Cerebellar nuclear complex (tissue), 1 donor: ENCODE results near the gene CPNE9.

Experiments used
- DNase-seq, 2 experiments: peaks; one replicate each; lab custom pipeline; 2025; lab: John Stamatoyannopoulos, UW

Gene CPNE9

DNA sequence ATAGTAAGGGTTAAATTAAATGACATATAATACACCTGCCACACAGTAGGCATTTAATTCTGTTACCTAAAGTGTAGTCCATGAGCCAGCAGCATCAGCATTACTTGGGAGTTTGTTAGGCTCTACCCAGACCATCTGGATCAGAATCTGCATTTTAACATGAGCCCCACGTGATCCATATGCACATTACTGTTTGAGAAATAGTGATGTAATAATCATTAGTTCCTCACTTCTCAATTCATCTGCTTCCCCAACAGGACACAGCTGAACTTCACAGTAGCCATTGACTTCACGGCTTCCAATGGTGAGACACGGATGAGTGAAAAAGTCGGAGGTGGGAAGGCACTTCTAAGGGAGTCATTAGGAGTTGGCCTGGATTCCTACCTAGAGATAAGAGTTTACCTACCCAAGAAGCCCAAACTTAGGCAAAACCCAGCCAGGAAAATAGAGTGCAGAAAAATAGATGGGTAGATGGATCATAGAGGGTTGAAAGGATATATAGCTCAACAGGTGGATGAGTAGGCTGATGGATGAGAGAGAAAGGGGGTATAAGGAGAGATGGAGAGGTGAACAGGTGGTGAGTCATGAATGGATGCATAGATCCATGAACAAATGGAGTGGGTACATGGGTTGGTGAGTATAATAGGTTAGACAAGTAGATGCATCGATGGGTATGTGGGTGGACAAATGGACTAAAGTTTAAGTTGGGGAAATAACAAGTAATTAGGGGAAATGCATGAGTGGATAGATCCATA lies 13.3 kb downstream of the CPNE9 start:
- DNase-seq: no peak

DNA sequence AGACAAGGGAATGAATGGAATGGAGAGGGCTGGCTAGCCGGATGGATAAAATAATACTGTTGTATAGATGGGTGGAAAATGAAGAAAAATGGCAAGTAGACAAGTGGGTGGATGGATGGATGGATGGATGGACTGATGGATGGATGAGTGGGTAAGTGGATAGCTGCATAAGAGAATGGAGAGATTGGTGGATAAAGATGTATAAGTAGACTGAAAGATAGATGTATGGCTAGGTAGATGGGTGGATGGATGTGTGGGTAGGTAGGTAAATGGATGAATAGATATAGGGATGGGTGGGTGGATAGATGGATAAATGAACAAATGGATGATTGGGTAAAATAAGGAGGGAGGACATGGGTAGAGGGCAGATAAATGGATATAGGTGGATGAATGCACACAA lies 13.9 kb downstream of the CPNE9 start:
- no peak for DNase-seq

DNA sequence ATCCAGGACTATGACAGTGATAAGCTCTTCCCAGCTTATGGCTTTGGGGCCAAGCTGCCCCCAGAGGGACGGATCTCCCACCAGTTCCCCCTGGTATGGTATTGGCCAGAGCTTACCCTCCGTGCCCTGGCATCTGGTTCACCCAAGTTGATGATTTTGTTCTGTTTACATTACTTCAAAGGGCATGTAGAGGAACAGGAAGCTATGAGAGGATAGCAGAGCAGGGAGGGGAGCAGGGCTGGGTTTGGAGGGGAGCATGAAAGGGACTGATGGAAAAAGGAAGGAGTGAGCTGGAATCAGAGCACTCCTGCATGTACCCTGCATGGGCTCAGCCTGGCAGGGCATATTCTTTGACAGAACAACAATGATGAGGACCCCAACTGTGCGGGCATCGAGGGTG lies 14.5 kb downstream of the CPNE9 start:
- no peak for DNase-seq

DNA sequence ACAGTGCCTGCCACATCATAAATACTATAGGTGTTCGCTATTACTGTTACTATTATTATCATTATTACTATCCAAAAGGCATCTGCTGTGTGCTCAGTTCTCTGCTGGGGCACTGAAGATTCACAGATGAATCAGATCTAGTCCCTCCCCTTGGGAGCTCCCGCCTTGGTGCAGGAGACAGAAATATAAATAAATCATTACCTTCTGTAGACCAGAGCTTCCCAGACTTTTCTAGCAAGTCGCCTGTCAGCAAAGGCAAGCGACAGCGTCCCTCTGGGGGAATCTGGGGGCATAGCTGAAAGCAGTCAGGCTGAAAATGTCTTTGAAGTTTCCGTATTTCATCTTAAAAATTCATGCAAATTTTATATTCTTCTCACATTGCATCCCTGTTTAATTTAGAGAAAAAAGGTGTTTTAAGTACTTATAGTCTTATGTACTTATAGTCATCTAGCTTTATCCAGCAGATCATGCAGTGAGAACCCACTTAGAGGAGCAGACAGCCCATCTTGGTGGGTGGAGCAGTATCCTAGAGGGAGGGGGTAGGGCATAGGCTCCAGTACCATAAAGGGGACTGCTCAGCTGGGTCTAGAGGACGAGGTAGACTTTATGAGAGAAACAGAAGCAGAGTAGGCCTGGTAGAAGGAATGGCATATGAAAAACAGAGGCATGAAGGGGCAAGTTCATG lies 17.5 kb downstream of the CPNE9 start:
- DNase-seq: no peak

DNA sequence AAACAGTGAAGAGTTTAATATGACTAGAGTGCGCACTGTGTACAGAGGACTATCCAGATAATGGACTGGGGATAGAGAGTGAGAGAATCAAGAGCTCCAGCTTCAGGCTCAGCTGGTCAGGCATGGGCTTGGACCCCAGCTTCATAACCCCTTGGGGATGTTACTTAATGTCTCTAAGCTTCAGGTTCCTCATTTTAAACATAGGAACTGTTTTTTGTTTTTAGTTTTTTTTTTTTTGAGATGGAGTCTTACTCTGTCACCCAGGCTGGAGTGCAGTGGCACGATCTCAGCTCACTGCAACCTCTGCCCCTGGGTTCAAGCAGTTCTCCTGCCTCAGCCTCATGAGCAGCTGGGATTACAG lies 18.0 kb downstream of the CPNE9 start:
- no peak for DNase-seq

DNA sequence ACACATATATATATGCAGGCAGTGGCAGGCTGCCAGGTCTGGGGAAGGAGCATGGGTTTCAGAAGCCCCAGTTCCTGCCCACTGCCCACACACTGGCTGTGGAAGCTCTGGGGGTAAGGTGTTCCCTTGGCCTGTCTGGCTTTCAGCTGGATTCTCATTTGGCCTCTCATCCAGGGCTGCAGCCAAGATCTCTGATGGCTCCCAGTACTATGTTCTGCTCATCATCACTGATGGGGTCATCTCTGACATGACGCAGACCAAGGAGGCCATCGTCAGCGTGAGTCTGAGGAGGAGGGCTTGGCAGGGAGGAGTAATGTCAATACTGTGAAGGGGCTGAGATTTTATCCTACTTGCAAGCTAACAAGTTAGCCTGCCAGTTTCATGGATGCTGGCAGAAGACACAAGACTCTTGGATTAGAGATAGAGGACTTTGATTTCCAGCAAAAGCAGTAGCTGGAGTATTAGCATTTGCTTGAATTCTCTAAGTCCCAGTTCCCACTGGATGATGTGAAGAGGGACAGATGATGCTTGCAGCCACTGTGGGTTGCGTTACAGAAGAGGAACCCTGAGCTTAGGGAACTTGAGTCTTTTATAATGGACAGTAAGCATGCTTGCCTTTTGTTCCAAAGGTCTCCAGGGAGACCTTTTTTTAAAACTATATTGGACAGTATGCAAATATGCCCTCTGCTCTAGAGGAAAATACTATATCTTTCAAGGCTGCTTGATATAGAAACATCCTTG lies 22.3 kb downstream of the CPNE9 start:
- DNase-seq: no peak

DNA sequence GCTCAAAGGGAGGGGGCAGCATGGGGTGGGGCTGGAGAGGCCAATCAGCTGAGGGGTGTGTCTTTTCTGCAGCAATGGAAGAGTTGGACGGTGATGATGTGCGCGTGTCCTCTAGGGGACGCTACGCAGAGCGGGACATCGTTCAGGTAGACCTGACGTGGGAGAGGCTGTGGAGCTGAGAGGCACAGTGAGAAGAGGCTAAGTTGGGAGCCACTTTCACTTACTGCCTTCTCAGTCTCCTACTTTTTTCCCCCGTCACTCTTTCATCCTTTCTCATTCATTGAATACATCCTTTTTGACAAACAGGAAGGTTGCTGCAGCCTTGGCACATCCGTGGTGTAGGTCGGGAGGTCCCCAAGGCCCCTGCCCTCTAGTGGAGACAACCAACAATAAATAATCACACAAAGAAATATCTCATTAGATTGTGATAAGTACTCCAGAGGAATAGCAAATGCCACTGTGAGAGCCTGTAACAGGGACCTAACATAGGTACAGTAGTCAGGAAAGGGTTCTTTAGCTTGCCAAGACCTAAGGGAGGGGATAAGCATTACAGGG lies 23.5 kb downstream of the CPNE9 start:
- no peak for DNase-seq

DNA sequence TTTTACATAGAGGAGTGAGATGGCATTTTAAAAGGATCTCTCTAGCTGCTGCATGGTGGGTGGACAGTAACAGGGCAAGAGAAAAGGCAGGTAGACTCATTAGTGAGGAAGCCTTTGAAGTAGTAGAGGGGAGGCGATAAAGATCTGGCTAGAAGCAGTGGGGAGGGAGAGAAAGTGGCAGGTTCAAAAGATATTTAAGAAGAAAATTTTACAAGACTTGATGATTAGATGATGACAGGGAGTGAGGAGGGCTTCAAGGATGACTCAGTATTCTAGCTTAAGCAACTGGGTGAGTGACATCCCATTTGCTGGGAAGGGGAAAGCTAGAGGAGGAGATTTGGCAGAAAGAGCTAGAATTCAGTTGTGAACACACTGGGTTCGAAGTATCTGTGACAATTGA lies 24.1 kb downstream of the CPNE9 start:
- DNase-seq: no peak

DNA sequence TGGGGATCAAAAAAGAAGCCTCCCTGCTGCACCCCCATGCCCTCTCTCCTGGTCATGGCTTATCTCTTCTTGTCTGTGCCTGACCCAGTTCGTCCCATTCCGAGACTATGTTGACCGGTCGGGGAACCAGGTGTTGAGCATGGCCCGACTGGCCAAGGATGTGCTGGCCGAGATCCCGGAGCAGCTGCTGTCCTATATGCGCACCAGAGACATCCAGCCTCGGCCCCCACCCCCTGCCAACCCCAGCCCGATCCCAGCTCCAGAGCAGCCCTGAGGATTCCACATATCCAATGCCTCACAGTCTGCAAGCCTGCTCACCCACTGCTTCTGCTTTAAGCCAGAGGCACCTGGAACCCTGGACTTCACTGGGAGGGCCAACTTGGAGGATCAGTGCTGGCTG lies 25.8 kb downstream of the CPNE9 start:
- DNase-seq: no peak

DNA sequence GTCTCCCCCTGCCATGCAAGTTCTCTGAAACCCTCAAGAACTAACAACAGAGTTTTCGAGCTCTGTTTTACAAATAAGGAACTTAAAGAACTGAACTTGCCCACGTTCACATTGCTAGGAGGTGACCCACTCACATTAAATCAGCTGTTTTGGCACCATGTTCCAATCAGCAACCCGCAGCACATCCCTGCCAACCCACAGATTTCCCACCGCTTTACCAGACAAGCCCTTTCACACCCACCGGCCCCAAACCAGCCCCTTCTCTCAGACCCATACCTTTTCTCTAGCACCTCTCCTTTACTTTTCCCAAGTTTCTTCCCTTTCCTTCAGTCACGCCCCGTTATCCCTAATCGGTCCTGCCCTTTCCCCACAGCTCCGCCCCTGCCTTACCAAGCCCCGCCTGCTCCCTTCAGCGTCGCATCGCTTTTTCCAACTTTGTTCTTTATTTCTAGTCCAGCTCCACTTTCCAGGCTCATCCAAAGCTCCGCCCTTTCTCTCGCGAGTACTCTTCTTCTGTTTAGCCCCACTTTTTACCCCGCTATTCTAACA lies 27.1 kb downstream of the CPNE9 start:
- DNase-seq: no peak

DNA sequence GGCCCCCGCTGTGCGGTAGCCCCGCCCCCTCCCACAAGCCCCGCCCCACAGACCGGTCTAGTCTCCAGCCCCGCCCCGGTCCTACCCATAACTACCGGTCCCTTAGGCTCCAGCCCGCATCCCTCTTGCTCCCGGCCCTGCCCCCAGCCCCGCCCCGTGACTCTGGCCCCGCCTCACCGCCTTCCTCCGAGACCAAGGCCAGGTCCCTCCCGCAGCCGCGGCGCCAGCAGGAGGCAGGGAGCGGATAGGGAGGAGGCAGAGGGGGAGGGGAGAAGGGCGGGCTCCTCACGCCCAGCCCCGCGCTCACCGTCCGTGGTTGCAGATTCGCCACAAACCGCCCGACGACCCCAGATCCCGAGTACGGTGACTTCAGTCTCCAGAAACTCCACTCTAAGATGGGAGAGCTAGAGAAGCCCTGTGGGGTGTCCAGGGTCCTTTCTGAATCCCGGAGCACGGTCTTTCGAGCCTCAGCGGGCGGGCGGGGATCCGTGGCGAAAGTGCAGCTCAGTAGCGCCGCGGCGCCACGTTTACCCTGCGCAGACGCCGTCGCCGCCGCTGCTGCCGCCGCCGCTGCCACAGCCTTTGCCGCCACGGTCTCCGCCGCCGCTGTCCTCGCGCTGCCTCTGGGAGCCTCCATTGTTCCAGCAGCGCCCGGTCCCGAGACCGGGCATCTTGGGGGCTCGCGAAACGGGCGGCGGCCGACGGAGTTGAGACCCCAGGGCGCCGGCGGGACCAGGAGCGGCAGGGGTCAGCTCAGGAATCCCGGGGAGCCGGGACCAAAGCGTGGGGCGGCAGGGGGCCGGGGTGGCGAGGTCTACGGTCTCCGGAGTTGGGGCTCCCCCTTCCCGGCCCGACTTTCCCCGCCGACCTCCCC lies 27.8 kb downstream of the CPNE9 start, which contains the start of gene BRPF1:
Gene BRPF1, plus strand, starts transcription at position 530 of the 874 bp plus-strand sequence. CDS start 2,406 bp downstream, outside the sequence.
- DNase-seq: peak; percentile 77 to 88

DNA sequence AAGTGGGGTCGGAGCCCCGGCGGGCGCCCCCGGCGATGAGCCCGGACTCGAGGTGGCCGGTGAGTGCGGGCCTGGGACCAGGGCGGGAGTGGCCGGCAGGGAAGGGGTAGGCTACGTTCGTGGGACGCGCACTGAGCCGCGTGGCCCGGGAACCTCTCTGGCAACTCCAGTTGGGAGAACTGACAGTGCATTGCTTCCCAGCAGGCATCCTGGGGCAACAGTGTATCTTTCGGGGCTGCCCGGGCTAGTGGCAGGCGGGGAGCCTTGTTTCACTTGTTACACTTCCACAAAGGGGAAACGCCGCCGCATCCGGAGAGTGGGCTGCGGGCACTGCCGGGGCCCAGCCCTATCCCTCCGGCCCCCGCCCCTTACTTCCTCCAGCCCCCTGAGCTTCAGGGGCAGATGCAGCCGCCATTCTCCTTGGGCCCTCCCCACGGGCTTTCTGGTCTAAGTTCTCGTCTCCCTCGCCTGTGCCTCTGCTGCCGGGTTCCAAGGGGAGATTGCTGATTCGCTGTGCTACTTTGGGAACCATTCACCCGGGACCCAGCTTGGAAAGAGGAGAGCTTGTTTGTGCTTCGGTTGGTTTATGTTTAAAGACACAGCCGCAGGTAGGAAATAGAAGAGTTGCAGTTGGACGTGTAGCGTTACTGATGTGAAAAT lies 28.6 kb downstream of the CPNE9 start:
- no peak for DNase-seq

DNA sequence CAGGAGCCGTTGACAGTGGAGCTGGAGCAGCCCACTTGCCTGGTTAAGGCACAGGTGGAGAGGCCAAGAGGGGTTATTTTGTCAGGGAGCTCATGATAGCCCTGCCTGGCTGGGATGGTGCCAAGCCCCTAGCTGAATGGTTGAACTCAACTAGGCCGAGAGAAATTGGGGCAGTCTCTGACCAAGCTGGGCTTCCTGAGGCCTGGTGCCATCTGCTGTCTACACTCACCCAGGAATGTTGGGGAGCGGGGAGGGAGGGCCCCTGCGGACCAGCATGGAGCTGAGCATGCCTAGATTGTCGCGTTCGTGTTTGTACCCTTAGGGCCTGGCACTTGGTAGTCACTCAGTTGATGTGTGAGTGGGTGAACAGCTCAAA lies 29.1 kb downstream of the CPNE9 start:
- DNase-seq: no peak

DNA sequence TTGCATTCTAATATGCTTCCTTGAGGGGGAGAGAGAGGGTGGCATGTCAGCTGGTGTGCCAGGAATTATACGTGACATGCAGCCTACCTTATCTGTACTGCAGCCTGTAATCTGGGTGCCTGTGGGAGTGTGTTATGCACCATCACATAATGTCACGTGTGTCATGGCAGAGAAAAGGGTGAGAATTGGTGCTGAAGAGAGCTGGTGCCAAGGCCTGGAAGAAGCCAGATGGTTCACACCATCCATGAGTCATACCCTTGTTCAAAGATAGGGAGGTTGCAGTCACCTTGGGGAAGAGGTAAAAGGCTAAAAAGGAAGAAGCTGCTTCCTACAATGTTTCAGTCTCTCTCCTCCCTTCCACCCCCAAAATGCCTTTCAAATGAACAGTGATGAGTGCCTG lies 33.2 kb downstream of the CPNE9 start:
- no peak for DNase-seq

DNA sequence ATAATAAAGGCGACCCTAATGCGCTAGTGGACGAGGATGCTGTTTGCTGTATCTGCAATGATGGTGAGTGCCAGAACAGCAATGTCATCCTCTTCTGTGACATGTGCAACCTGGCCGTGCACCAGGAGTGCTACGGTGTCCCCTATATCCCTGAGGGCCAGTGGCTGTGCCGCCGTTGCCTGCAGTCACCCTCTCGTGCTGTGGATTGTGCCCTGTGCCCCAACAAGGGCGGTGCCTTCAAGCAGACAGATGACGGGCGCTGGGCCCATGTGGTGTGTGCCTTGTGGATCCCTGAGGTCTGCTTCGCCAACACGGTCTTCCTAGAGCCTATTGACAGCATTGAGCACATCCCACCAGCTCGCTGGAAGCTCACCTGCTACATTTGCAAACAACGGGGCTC lies 35.5 kb downstream of the CPNE9 start:
- no peak for DNase-seq

DNA sequence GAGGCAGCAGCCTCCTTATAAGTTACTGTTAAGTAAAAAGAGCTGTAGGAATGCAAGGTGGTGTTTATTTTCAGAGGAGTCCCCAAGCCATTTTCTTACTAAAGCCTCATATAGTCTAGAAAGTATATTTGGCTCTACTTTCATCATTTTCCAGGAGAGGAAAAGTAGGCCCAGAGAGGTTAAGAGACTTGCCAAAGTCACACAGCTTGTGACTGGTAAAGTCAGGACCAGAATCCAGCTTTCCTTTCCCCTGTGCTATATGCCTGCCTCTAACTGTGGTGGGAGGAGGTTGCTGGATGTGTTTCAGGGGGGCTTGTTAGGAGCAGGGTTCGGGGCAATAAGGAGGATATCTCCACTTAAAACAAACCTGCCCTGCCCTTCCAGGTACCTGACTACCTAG lies 38.9 kb downstream of the CPNE9 start:
- no peak for DNase-seq

DNA sequence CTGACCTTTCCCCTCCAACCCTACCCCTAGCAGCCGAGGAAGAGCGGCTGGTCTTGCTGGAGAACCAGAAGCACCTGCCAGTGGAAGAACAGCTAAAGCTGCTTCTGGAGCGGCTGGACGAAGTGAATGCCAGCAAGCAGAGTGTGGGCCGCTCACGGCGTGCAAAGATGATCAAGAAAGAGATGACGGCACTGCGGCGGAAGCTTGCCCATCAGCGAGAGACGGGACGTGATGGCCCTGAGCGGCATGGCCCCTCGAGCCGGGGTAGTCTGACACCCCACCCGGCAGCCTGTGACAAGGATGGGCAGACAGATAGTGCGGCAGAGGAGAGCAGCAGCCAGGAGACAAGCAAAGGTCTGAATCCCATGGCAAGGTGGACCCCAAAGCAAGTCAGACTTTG lies 39.9 kb downstream of the CPNE9 start:
- no peak for DNase-seq

DNA sequence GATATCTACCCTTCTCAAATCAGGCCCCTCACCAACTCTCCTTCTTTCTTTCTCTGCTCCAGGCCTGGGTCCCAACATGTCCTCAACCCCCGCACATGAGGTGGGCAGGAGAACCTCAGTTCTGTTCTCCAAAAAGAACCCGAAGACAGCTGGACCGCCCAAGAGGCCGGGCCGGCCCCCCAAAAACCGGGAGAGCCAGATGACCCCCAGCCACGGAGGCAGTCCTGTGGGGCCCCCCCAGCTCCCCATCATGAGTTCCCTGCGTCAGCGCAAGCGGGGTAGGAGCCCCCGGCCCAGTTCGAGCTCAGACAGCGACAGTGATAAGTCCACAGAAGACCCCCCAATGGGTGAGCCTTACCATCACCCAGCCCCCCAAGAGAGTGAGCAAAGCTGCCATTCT lies 40.5 kb downstream of the CPNE9 start:
- DNase-seq: no peak

DNA sequence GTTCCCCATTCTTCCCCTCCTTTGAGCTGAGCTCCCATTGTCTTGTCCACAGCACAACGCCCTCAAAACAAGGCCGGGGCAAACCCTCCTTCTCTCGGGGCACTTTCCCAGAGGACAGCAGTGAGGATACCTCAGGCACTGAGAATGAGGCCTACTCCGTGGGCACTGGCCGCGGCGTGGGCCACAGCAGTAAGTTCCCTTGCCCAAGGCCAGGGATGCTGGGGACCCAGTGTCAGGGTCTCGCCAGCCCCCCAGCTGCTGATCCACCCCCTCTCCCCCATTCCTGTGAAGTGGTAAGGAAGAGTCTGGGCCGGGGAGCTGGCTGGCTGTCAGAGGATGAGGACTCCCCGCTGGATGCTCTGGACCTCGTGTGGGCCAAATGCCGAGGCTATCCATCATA lies 41.9 kb downstream of the CPNE9 start:
- no peak for DNase-seq

DNA sequence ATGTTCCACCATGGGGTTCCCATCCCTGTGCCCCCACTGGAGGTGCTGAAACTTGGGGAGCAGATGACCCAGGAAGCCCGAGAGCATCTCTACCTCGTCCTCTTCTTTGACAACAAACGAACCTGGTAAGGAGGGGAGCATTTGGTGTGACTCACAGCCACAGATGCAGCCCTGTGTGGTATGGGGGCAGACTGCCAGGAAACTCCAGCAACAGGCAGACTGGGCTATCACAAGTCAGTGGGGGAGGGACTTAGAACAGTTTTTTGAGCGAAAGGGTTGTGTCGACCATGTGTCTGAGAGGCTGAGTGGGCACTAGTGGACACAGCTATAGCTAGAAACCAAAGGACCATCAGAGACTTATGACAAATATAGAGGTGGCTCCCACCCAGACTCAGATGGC lies 42.7 kb downstream of the CPNE9 start:
- DNase-seq: no peak

DNA sequence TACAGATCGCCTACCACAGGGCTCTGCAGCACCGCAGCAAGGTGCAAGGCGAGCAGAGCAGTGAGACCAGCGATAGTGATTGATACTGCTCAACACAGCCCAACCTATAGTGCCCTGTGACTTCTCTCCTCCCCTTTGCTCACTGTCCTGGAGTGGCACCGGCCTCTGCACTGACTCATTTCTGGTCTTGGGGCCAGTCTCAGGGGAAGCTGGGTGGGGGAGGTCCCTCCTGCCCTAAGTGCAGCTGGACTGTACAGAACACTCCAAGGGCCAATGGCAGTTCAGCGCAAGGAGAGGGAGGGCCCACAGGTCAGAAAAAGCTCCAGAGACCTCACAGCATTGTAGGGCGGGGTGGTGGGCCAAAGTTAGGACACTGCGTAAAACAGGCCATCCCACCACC lies 43.6 kb downstream of the CPNE9 start:
- no peak for DNase-seq
